Left ventricle myocardium inferior (tissue), 1 donor: ENCODE data around the gene MKNK2. TPM values are rescaled to one million over a fixed set of nuclear protein-coding genes. Genes with fewer than 3 reads are reported as not detected.

ENCODE experiments used
- DNase-seq: peaks from one replicate; pipeline ENCODE4 v3.0.0-alpha.2; 2020
- H3K27ac ChIP-seq: fragments of 200-600 bp; replicated peaks from 2 replicates; pipeline ENCODE4 v1.8.0; 2021
- H3K27me3 ChIP-seq: fragments of 200-600 bp; 2 replicates; pipeline ENCODE4 v1.8.0; 2021; ENCODE audit warnings: low read depth
- H3K36me3 ChIP-seq: fragments of 200-600 bp; 2 replicates; pipeline ENCODE4 v1.8.0; 2021
- H3K4me1 ChIP-seq: fragments of 200-600 bp; 2 replicates; pipeline ENCODE4 v1.8.0; 2021
- H3K4me3 ChIP-seq: fragments of 200-600 bp; 2 replicates; pipeline ENCODE4 v1.8.0; 2021; ENCODE audit warnings: mild to moderate bottlenecking, moderate library complexity
- H3K9me3 ChIP-seq: fragments of 200-600 bp; replicated peaks from 2 replicates; pipeline ENCODE4 v1.8.0; 2021
- CTCF ChIP-seq: fragments of 200-600 bp; IDR thresholded peaks from 2 replicates; pipeline ENCODE4 v1.8.0; 2021; ENCODE audit warnings: antibody characterized with exemption, mild to moderate bottlenecking, borderline replicate concordance
- intact Hi-C: fragments of 100-400 bp; cut with micrococcal nuclease; formaldehyde crosslinking; loops from one replicate; pipeline ENCODE4 v1.11.0; 2022
- total RNA-seq: library from RNA; stranded (reverse); fragmentation: NEBNext Ultra II Directional; extraction: Animal tissue kit (Norgen Biotek cat#: 25700); gene quantifications from one replicate; pipeline ENCODE4 v1.2.1, GENCODE V29; 2021
- donor health status: DM: no; HTN: yes; CAD: no; lungs with severe emphysema.

Gene MKNK2
- total RNA-seq, 1 donor from 2014 or later: 200 TPM

DNA sequence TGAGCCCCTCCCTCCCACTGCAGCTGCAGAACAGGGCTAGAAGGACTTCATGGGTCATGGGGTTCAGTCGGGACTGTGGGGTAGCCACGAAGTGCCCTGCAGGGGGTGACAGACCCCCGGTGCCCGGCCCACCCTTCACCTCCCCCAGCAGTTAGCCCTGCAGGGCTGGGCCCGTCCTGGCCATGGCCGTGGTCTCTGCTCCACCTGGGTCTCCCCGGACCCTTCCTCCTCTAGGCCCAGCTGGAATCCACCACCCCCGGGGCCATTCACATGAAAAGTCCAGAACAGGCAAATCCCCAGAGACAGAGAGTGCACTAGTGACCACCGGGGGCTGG lies 17.3 kb downstream of the MKNK2 start:
- Histone ChIP-seq H3K27me3 (no peaks in the 10 kb centered on the region), H3K9me3 (peaks cover 10% of the 10 kb centered on the region), H3K36me3 (peaks cover 7% of the 10 kb centered on the region), H3K4me1 (peaks cover 33% of the 10 kb centered on the region), H3K27ac (peak overlapping the region; percentile 99), H3K4me3 (no peak overlapping the region)
- TF ChIP-seq CTCF: no peak
- intact Hi-C loops: no loop called here
- DNase-seq: no peak

DNA sequence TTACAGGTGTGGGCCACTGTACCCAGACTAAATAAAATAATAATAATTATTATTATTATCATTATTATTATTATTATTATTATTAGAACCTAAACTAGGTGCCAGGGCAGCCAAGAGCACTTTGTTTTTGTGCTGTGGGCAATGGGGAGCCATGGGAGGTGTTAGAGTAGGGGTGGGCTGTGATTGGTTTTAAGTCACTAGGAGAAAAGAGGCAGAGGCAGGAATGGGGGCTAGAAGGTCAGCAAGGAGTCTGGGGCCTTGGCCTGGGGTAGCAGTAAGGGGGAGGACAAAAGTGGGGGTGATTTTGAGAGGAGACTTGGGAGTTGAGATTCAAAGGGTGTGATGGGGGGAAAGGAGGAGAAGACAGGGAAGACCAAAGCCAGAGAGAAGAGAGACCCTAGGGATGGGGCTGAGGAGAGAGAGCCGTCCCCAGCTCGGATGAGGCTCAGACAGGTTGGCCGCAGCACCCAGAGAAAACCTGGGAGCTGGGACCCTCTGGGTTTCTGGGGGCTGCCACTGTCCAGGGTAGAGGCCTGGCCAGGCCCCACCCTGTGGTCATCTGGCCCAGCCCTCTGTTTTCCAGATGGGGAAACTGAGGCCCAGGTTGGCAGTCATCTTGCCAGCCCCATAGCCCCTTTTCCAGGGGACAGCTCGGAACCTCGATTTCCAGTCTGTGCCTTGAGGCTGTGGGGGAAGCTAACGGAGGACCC lies 17.8 kb downstream of the MKNK2 start:
- intact Hi-C loops: no loop called here
- TF ChIP-seq CTCF: no peak
- H3K4me1 ChIP-seq: peaks cover 34% of the 10 kb centered on the region
- peaks cover 1% of the 10 kb centered on the region for H3K36me3 ChIP-seq
- H3K27ac ChIP-seq: peak overlapping the region; percentile 99
- no peak for DNase-seq
- no peaks in the 10 kb centered on the region for H3K27me3 ChIP-seq
- peaks cover 10% of the 10 kb centered on the region for H3K9me3 ChIP-seq
- no peak overlapping the region for H3K4me3 ChIP-seq

DNA sequence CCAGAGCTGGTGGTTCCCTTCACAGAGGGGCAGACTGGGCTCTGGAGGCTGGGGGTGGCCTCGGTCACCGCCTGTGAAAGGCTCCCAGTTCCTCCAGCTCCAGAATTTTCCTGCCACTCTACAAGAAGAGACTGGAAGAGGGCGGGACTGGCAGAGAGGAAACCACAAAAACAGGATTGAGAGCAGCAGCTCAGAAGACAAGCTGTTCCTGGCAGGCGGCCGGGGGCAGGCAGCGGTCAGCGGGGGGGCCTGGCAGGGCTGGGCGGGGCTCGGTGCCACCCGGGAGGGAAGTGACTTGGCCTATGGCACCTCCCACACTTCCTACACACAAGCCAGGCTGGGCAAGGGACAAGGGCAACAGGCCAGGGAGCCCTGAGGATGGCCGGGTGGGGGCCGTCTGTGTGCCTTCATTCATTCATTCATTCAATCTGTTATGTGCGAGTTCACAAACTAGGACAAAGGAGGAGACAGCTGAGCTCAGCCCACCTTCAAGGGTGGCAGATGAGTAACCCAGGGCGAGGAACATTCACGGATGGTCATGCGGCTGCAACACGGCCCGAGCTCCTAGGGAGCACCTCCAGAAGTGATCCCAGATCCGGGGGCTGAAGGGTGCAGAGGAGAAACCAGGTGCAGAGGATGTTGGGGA lies 18.6 kb downstream of the MKNK2 start:
- Histone ChIP-seq H3K27ac (peak overlapping the region; percentile 99), H3K27me3 (no peaks in the 10 kb centered on the region), H3K4me3 (peak overlapping the region; percentile 48), H3K9me3 (peaks cover 10% of the 10 kb centered on the region), H3K4me1 (peaks cover 43% of the 10 kb centered on the region), H3K36me3 (no peaks in the 10 kb centered on the region)
- intact Hi-C loops: no loop called here
- no peak for TF ChIP-seq CTCF
- DNase-seq: peak; percentile 95

DNA sequence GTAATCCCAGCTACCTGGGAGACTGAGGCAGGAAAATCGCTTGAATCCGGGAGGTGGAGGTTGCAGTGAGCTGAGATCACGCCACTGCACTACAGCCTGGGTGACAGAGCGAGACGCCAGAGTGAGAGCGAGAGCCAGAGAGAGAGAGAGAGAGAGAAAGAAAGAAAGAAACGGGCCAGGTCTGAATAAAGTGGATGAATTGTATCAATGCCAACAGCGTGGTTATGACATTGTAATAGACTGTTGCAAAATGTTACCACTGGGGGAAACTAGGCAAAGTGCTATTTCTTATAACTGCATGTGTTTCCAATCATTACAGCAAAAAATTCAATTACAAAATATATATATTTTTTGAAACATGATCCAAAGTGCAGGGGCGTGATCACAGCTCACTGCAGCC lies 23.7 kb downstream of the MKNK2 start:
- intact Hi-C loops: no loop called here
- Histone ChIP-seq H3K27ac (no peak overlapping the region), H3K36me3 (no peaks in the 10 kb centered on the region), H3K4me1 (peaks cover 36% of the 10 kb centered on the region), H3K27me3 (no peaks in the 10 kb centered on the region), H3K9me3 (peaks cover 10% of the 10 kb centered on the region), H3K4me3 (no peak overlapping the region)
- TF ChIP-seq CTCF: no peak
- no peak for DNase-seq

GRCh38 chr19:2026770-2027169 lies 24.3 kb downstream of the MKNK2 start:
- DNase-seq: no peak
- intact Hi-C loops: no loop called here
- no peaks in the 10 kb centered on the region for H3K36me3 ChIP-seq
- H3K9me3 ChIP-seq: peaks cover 10% of the 10 kb centered on the region
- peaks cover 30% of the 10 kb centered on the region for H3K4me1 ChIP-seq
- no peak for TF ChIP-seq CTCF
- no peak overlapping the region for H3K4me3 ChIP-seq
- no peak overlapping the region for H3K27ac ChIP-seq
- no peaks in the 10 kb centered on the region for H3K27me3 ChIP-seq
